DND-41 (cell line): Measurements from ENCODE around the gene VLDLR.

Experiments
- EZH2 ChIP-seq: IDR thresholded peaks from 3 replicates; pipeline ENCODE4 v1.6.1; 2012; ENCODE audit warnings: borderline replicate concordance, low read depth, mild to moderate bottlenecking, moderate library complexity, low read length, inconsistent platforms; ENCODE audit not compliant: severe bottlenecking
- TF ChIP-seq, protein P1 (sequence below): IDR thresholded peaks from 2 replicates; pipeline ENCODE4 v1.5.1; 2012; ENCODE audit warnings: borderline replicate concordance, low read length, moderate library complexity, mild to moderate bottlenecking; ENCODE audit not compliant: poor library complexity, severe bottlenecking; ENCODE audit errors: extremely low read depth

- TF ChIP-seq, protein P1, sequence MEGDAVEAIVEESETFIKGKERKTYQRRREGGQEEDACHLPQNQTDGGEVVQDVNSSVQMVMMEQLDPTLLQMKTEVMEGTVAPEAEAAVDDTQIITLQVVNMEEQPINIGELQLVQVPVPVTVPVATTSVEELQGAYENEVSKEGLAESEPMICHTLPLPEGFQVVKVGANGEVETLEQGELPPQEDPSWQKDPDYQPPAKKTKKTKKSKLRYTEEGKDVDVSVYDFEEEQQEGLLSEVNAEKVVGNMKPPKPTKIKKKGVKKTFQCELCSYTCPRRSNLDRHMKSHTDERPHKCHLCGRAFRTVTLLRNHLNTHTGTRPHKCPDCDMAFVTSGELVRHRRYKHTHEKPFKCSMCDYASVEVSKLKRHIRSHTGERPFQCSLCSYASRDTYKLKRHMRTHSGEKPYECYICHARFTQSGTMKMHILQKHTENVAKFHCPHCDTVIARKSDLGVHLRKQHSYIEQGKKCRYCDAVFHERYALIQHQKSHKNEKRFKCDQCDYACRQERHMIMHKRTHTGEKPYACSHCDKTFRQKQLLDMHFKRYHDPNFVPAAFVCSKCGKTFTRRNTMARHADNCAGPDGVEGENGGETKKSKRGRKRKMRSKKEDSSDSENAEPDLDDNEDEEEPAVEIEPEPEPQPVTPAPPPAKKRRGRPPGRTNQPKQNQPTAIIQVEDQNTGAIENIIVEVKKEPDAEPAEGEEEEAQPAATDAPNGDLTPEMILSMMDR, result no peak
- no peak for TF ChIP-seq EZH2
These were observed 3.8 kb downstream of the VLDLR start for GRCh38 chr9:2625427-2625826.
